GF-D8 (cell line): Measurements from ENCODE around the gene SH3RF1.
A peak's percentile ranks its signal among the peaks of the same experiment; 100 is the strongest.

ENCODE experiments used
- DNase-seq: peaks from one replicate; lab custom pipeline; 2025; lab: John Stamatoyannopoulos, UW

SH3RF1 gene

GRCh38 chr4:169251291-169252235 is 19.2 kb downstream of the SH3RF1 start:
- no peak for DNase-seq

DNA sequence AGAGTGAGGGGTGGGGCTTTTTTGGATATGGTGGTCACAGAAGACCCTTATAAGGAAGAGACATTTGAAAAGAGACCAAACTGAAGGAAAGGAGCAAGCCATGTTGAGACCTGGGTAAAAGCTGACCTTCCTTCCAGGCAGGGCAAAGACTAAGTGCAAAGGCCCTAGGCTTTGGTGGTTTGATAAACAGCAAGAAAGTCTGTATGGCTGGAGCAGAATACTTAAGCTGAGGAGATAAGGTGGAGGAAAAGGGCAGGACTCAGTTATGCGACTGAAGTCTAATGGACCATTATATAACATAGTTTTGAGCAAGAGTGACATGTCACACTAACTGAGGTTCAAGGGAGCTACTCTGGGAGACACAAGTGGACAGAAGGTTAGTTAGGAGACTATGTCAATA is 20.0 kb downstream of the SH3RF1 start:
- no peak for DNase-seq

DNA sequence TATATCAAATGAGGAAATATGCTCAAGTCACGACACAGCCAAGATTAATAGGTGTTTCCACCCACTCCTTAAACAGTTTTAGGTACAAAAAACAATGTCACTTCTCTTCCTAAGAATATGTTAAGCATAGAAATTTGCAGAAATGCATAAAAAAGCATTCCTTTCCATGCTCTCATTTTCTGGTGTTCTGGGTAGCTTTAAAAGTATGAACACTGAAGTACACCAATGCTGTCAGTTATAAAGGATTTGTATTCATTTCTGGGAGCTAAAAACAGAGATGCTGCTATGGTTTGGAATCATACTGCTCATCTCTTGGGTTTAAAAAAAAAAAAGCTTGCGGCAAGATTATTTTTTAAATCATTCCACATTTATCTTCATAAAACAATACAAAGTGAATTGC is 20.8 kb downstream of the SH3RF1 start:
- no peak for DNase-seq

GRCh38 chr4:169249214-169249973 is 21.4 kb downstream of the SH3RF1 start:
- no peak for DNase-seq

GRCh38 chr4:169248645-169249044 is 22.1 kb downstream of the SH3RF1 start:
- DNase-seq: no peak

- no peak for DNase-seq
These were observed 23.8 kb downstream of the SH3RF1 start for GRCh38 chr4:169246957-169247396.

DNA sequence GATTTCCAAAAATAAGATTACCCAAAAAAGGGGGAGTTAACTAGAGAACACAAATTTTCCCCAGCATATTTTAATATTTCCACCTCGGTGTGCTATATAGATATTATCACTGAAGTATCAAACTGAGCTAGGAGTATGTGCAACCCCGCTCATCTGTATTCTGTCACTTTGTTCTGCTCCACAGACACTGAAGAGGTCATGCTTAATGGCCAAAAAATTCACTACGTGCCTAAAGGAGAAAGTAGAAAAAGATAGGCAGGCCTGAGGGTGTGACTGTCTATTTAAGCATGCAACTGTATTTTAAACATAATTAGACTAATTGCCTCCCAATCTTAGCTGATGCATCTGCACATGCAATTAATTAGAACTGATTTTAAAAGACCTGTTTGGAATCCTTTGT is 24.5 kb downstream of the SH3RF1 start:
- no peak for DNase-seq

GRCh38 chr4:169245061-169245460 is 25.7 kb downstream of the SH3RF1 start:
- peak; percentile 18 for DNase-seq

DNA sequence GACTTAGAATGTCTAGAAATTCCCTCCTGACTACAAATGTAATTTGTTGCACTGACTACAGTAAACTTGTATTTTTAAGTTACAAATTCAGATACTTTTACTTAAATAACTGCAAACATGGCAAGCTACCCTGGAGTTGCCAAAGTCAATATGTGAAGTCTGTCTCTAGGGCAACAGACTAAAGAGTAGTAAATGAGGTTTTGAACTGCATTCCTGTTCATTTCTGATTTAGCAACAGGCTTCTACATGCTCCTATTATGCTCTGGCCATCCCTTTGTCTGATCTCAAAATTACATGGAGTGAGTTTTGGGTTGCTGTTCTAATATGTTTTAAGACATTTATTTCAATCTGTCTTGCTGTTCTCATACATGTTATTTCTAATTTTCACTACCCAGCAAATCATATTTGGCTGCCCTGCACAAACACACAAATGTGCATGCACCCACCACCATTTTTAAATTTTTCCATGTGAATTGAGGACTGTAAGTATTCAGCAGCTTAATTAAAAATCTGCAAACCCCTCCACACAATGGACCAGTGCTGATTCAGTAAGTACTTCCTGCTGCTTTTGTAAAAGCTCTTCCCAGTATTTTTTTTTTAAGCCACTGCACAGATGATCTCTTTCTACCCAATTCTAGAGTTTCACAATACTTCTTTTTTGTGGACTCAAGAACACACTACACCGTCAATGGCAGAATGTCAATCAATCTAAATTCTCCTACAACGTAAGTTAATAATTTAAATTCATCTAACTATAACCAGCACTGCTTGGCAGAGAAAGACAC is 26.7 kb downstream of the SH3RF1 start:
- no peak for DNase-seq

GRCh38 chr4:169241464-169241863 is 29.3 kb downstream of the SH3RF1 start:
- DNase-seq: no peak

GRCh38 chr4:169239221-169239905 is 31.4 kb downstream of the SH3RF1 start:
- no peak for DNase-seq

- no peak for DNase-seq
These were observed 32.3 kb downstream of the SH3RF1 start for GRCh38 chr4:169238445-169238844.

GRCh38 chr4:169236873-169237626 is 33.7 kb downstream of the SH3RF1 start:
- no peak for DNase-seq

- DNase-seq: no peak
These were observed 34.7 kb downstream of the SH3RF1 start for GRCh38 chr4:169236078-169236477.

DNA sequence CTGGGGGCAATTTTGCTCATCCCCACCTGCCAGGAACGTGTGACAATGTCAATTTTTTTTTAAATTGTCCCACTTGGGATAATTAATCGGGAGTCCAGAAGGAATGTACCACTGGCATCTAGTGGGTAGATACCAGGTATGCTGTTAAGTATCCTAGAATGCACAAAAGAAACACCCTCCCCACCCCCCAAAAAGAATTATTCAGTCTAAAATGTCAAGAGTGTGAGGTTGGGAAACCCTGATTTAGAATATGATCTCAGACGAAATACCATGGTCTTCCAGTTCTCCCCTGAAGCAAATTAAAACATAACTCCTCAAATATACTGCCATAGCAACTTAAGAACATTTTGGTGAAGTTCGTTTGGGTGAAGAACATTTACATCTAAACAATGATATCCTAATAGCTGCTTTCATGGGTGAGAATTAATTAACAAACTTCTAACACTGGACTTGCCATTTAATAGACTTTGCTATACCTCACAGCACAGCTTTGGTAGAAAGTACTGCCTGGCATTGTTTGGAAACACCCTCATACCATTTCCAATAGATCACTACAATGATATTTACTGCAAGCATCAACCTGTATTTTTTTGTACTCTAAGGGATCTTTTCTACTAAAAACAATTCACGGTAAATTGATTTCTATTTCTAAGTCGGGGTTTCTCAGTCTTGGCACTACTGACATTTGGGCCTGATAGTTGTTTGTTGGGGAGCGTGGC is 36.5 kb downstream of the SH3RF1 start:
- DNase-seq: no peak

DNA sequence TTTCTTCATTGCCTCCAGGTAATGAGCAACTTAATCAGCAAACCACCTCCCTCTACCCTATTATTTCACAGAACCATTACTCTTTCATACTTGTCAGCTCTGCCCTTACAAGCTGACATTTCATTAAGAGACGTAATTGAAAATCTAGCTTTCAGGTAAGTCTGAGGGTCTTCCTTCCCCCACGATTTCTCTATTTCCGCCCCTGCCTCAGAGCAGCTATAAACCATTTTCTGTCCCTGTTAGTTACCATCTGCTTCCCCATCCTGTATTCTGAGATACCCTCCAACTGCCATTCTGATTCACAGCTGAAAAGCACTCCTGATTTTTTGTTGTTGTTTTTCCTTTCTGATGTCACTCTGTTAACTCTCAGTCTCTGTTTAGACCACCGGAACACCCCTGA is 37.1 kb downstream of the SH3RF1 start:
- no peak for DNase-seq

- no peak for DNase-seq
These were observed 39.0 kb downstream of the SH3RF1 start for GRCh38 chr4:169231647-169232262.

DNA sequence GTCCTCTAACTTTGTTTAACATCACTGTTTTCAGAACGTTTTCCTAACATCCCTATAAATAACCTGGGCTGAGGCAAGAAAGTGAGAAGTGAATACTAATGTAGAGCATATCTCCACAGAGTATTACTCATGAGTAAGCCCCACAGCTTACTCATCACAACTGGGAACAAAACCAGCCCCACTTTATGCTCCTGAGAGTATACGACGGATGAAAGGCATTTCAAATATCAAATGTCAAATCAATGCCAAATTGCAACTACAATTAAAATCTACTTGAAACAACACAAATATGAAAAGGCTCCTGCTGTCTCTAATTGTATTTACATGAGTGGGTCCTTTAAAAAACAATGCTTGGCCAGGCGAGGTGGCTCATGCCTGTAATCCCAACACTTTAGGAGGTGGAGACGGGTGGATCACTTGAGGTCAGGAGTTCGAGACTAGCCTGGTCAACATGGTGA is 41.2 kb downstream of the SH3RF1 start:
- DNase-seq: no peak

GRCh38 chr4:169228076-169228475 is 42.7 kb downstream of the SH3RF1 start:
- DNase-seq: no peak

GRCh38 chr4:169226565-169226964 is 44.2 kb downstream of the SH3RF1 start:
- no peak for DNase-seq
